Subcutaneous abdominal adipose tissue (tissue), 5 donors: ENCODE measurements around the gene BNIP3.

ENCODE experiments used
- H3K27ac ChIP-seq: one replicate; pipeline ENCODE4 v1.7.0; 2013; ENCODE audit warnings: low read depth, mild to moderate bottlenecking, inconsistent platforms, low read length, moderate library complexity
- H3K27me3 ChIP-seq, 5 donors: one replicate each; pipeline ENCODE4 v1.7.0; 2013; ENCODE audit warnings: low read length in 5 of 5, inconsistent platforms in 1 of 5; ENCODE audit not compliant: control insufficient read depth in 5 of 5, insufficient read depth in 4 of 5
- H3K36me3 ChIP-seq, 5 donors: one replicate each; pipeline ENCODE4 v1.7.0; 2013; ENCODE audit warnings: low read length in 5 of 5; ENCODE audit not compliant: control insufficient read depth in 5 of 5, insufficient read depth in 5 of 5
- H3K4me1 ChIP-seq, 5 donors: one replicate each; pipeline ENCODE4 v1.7.0; 2013; ENCODE audit warnings: low read length in 5 of 5, mild to moderate bottlenecking in 3 of 5, moderate library complexity in 1 of 5; ENCODE audit not compliant: control insufficient read depth in 5 of 5, insufficient read depth in 5 of 5
- H3K4me3 ChIP-seq, 5 donors: one replicate each; pipeline ENCODE4 v1.7.0; 2013; ENCODE audit warnings: low read length in 5 of 5, low read depth in 1 of 5
- H3K9ac ChIP-seq, 5 donors: one replicate each; pipeline ENCODE4 v1.7.0; 2013; ENCODE audit warnings: low read length in 5 of 5, mild to moderate bottlenecking in 4 of 5, moderate library complexity in 3 of 5
- H3K9me3 ChIP-seq, 5 donors: one replicate each; pipeline ENCODE4 v1.7.0; 2013; ENCODE audit warnings: low read length in 5 of 5; ENCODE audit not compliant: control insufficient read depth in 5 of 5
- donor health status: healthy.
- donor health status: healthy.
- donor health status: healthy.
- donor health status: healthy.
- donor health status: healthy.

Gene BNIP3

DNA sequence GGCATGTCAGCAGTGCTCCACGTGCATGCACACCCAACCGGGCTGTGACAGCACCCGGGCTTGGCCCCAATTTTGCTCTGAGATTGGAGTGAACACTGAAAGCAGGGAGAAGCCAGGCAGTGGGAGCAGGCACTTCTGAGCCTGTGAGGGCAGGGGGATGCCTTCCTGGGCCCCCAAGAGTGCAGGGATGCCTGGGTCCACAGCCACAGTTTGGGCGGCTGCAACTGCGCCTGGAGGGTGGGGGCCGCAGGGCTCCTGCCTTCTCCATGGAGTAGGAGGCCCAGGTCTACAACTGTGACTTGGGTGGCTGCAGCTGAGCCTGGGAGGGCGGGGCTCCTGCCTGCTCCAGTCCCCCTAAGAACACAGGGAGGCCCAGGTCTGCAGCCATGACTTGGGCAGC is 37.6 kb upstream of the BNIP3 start:
- H3K4me1 ChIP-seq: peaks cover 2 to 12% (median 11%) of the 10 kb centered on the region in 5 donors
- H3K4me3 ChIP-seq: no peak overlapping the region
- H3K27ac ChIP-seq: no peak overlapping the region
- H3K9ac ChIP-seq: no peak overlapping the region
- no peaks in the 10 kb centered on the region for H3K9me3 ChIP-seq
- no peaks in the 10 kb centered on the region for H3K36me3 ChIP-seq
- peaks cover 0 to 5% (median 0%) of the 10 kb centered on the region in 5 donors for H3K27me3 ChIP-seq

DNA sequence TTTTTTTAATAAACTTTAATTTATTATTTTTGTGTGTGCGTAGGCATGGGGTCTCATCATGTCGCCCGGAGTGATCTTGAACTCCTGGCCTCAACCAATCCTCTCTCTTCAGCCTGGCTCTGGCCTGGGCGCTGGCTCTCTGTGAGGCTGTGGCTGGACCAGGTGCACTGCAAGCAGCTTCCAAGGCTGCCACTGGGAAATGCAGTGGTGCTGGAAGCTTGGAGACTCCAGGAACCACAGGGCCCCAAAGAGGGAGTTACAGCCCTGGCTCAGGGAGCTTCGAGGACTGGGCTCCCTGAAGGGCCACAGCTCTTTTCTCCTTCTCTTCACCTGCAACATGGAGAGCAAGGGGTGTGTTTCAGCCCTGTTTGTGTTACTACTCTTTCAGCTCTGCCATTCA is 36.7 kb upstream of the BNIP3 start:
- Histone ChIP-seq H3K9ac (no peak overlapping the region), H3K9me3 (no peaks in the 10 kb centered on the region), H3K27me3 (peaks cover 0 to under 1% (median 0%) of the 10 kb centered on the region in 5 donors), H3K4me1 (peaks cover under 1 to 14% (median 8%) of the 10 kb centered on the region in 5 donors), H3K27ac (no peak overlapping the region), H3K36me3 (no peaks in the 10 kb centered on the region), H3K4me3 (no peak overlapping the region)

DNA sequence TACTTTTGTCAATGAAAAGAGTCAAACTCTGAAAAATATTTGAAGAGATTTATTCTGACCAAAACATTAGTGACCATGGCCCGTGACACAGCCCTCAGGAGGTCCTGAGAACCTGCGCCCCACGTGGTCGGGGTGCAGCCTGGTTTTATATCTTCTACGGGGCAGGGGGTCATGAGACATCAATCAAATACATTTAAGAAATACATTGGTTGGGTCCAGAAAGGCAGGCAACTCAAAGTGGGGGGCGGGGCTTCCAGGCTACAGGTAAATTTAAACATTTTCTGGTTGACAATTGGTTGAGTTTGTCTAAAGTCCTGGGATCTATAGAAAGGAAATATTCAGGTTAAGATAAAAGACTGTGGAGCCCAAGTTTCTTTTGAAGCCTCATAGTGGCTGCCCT is 34.8 kb upstream of the BNIP3 start:
- Histone ChIP-seq H3K4me3 (no peak overlapping the region), H3K27me3 (no peaks in the 10 kb centered on the region), H3K9ac (no peak overlapping the region), H3K36me3 (no peaks in the 10 kb centered on the region), H3K9me3 (no peaks in the 10 kb centered on the region), H3K27ac (no peak overlapping the region), H3K4me1 (peaks cover 0 to 13% (median 1%) of the 10 kb centered on the region in 5 donors)

DNA sequence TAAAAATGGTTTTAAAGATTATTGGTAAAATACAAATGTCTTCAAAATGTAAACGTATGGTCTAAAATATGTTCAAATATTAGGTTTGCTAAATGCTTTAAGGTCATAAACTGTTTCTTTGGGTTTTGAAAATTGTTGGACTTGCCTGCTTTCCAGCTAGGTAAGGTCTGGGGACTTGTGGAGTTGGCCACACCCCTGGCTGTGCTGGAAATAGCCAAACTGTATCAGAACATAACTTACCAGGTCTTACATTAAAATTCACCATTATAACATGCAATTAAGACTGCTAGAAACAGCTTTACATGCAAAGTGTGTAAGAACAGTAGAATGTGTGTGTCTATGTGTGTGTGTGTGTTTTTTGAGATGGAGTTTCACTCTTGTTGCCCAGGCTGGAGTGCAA is 29.7 kb upstream of the BNIP3 start:
- Histone ChIP-seq H3K27me3 (no peaks in the 10 kb centered on the region), H3K36me3 (no peaks in the 10 kb centered on the region), H3K27ac (peak overlapping the region; percentile 80), H3K4me3 (no peak overlapping the region), H3K4me1 (peaks cover 0 to 35% (median 10%) of the 10 kb centered on the region in 5 donors), H3K9ac (no peak overlapping the region), H3K9me3 (no peaks in the 10 kb centered on the region)

DNA sequence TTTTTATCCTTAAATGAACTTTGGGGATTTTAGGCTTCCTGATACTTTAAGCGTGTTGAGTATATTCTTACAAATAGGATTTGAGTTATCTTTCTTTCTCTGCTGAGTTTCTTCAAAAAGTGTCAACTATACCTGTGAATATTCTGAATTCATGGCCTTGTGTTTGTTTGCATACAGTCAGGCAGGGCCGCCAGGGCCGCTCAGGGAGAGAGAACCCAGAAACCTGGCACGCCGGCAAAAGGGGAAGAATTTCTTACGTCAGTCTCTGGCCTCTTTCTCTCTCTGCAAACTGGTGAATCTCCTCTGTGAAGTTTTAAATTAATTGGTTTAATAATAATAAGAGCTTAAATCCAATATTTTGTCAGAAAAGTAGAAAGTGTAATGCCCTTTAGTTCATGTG is 29.3 kb upstream of the BNIP3 start:
- H3K27ac ChIP-seq: peak overlapping the region; percentile 80
- H3K36me3 ChIP-seq: no peaks in the 10 kb centered on the region
- no peaks in the 10 kb centered on the region for H3K9me3 ChIP-seq
- peaks cover 0 to 35% (median 10%) of the 10 kb centered on the region in 5 donors for H3K4me1 ChIP-seq
- peak overlapping the region in 1 of 5 donors; percentile 48 for H3K9ac ChIP-seq
- H3K4me3 ChIP-seq: no peak overlapping the region
- H3K27me3 ChIP-seq: no peaks in the 10 kb centered on the region

DNA sequence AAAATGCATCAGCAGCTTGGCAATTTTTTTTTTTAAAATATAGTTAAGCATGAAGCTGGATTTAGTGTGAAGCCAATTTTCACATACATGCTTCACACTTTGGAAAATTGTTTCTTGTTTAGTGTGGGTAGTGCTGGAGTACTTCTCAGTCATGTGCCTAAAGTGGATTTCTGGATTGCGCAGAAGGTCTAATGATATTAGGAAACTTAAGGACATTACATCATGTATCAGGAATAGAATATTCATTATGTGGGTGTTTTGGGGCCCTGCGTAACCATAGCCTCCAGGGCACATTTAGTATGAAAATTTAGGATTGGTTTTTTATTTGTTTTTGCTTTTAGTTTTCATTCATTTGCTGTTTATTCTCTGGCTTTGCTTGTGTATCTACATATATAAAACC is 28.8 kb upstream of the BNIP3 start:
- Histone ChIP-seq H3K27ac (peak overlapping the region; percentile 80), H3K4me3 (no peak overlapping the region), H3K4me1 (peaks cover 0 to 35% (median 10%) of the 10 kb centered on the region in 5 donors)

DNA sequence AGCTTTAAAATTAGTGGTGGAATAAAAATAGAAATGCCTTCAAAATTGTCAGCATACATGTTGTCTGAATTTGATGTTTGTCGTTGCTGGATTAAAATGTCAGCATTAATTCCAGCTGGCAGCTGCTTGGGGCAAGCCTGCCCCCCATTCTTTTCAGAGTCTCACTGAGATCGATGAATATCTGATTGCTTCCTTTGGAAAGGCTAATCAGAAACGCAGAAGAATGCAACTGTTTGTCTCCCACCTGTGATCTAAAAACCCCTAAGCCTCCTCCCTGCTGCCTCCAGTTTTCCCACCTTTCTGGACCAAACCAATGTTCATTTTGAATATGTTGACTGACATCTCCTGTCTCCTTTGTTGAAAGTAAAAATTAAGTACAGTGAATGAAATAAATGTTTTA is 27.9 kb upstream of the BNIP3 start:
- peak overlapping the region; percentile 6 for H3K27ac ChIP-seq

More for the DNA sequence above, 28.8 kb upstream of the BNIP3 start:
- no peaks in the 10 kb centered on the region for H3K36me3 ChIP-seq
- H3K27me3 ChIP-seq: no peaks in the 10 kb centered on the region
- peaks cover 0 to 1% (median 0%) of the 10 kb centered on the region in 5 donors for H3K9me3 ChIP-seq
- H3K9ac ChIP-seq: peak overlapping the region in 1 of 5 donors; percentile 48

DNA sequence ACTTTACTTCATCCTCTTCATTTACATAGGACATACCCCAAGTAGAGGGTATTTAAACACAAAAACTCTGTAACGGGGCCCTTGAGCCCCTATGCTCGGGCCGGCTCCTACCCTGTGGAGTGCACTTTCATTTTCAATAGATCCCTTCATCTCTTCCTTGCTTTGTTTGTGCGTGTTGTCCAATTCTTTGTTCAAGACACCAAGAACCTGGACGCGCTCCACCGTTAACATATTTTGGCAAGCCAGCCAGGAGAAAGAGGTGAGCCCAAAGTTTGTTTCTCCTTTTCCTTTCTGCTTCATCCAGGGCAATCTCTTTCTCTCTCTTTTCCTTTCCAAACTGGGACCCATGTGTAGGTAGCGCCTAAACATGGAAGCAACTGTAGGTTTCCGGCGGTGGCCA is 26.0 kb upstream of the BNIP3 start:
- Histone ChIP-seq H3K36me3 (no peaks in the 10 kb centered on the region), H3K9me3 (peaks cover 0 to 7% (median 0%) of the 10 kb centered on the region in 5 donors), H3K27me3 (no peaks in the 10 kb centered on the region)

More for the DNA sequence above, 27.9 kb upstream of the BNIP3 start:
- Histone ChIP-seq H3K4me1 (peaks cover 0 to 35% (median 10%) of the 10 kb centered on the region in 5 donors), H3K27me3 (no peaks in the 10 kb centered on the region), H3K36me3 (no peaks in the 10 kb centered on the region), H3K9ac (no peak overlapping the region), H3K4me3 (no peak overlapping the region), H3K9me3 (peaks cover 0 to 7% (median 0%) of the 10 kb centered on the region in 5 donors)

DNA sequence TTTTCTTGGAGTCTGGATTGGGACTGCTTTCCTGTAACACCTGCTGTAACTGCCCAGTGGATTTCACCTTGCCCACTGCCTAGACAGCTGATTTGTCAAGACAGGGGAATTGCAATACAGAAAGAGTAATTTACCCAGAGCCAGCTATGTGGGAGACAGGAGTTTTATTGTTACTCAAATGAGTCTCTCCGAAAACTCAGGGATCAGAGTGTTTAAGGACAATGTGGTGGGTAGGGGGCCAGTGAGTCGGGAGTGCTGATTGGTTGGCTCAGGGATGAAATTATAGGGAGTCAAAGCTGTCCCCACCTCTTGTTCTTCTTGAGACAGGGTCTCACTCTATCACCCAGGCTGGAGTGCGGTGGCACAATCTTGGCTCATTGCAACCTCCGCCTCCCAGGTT is 25.2 kb upstream of the BNIP3 start:
- H3K36me3 ChIP-seq: no peaks in the 10 kb centered on the region

More for the DNA sequence above, 26.0 kb upstream of the BNIP3 start:
- Histone ChIP-seq H3K4me1 (peaks cover 0 to 26% (median 10%) of the 10 kb centered on the region in 5 donors), H3K9ac (no peak overlapping the region), H3K27ac (no peak overlapping the region), H3K4me3 (no peak overlapping the region)

DNA sequence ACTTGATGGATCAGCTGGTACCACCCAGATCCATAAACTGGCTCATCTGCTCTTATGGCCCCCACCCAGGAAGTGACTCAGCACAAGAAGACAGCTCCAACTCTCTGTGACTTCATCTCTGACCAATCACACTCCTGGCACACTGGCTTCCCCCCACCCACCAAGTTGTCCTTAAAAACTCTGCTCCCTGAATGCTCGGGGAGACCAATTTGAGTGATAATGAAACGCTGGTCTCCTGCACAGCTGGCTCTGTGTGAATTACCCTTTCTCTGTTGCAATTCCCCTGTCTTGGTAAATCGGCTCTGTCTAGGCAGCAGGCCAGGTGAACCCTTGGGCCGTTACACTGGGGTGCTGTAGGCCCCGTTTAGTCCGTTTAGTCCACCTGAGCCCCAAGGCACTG is 23.4 kb upstream of the BNIP3 start:
- no peak overlapping the region for H3K27ac ChIP-seq
- no peaks in the 10 kb centered on the region for H3K27me3 ChIP-seq
- H3K9me3 ChIP-seq: peaks cover 0 to 7% (median 0%) of the 10 kb centered on the region in 5 donors
- peaks cover 0 to 13% (median 5%) of the 10 kb centered on the region in 5 donors for H3K4me1 ChIP-seq
- H3K9ac ChIP-seq: no peak overlapping the region
- no peaks in the 10 kb centered on the region for H3K36me3 ChIP-seq
- no peak overlapping the region for H3K4me3 ChIP-seq

More for the DNA sequence above, 25.2 kb upstream of the BNIP3 start:
- peaks cover 0 to 7% (median 0%) of the 10 kb centered on the region in 5 donors for H3K9me3 ChIP-seq
- H3K27ac ChIP-seq: no peak overlapping the region
- no peak overlapping the region for H3K9ac ChIP-seq
- H3K4me1 ChIP-seq: peaks cover 0 to 26% (median 10%) of the 10 kb centered on the region in 5 donors
- H3K4me3 ChIP-seq: no peak overlapping the region
- H3K27me3 ChIP-seq: no peaks in the 10 kb centered on the region
